HCT116 (cell line): ENCODE data around the gene LRFN2. TPM values are rescaled to one million over a fixed set of nuclear protein-coding genes. Genes with fewer than 3 reads are reported as not detected.

ENCODE experiments used
- ATAC-seq: fragments of 200-7000 bp; cut with Tn5 transposase; 2 replicates; pipeline ENCODE4 v1.9.1; 2020; ENCODE audit warnings: mild to moderate bottlenecking, moderate library complexity
- BruUV-seq: library from RNA; stranded (reverse); fragments of 400-500 nt; replicated peaks from 2 replicates; lab custom pipeline; 2021; lab: Mats Ljungman, UMichigan
- CTCF ChIA-PET: fragments of 300-600 bp; sonication (Branson Sonifier 250); formaldehyde crosslinking; loops from one replicate; lab custom pipeline; 2021; ENCODE audit warnings: antibody characterized with exemption; lab: Charles Lee
- POLR2A ChIA-PET: fragments of 300-600, 350-600 bp; sonication (Branson Sonifier 250); formaldehyde crosslinking; loops from one replicate; lab custom pipeline; 2021; ENCODE audit warnings: antibody characterized with exemption; lab: Charles Lee
- RAD21 ChIA-PET, 2 experiments: fragments of 300-600 bp; sonication (Branson Sonifier 250); formaldehyde crosslinking; loops; one replicate each; lab custom pipeline; 2023; ENCODE audit warnings: low total read pairs in 2 of 2; ENCODE audit not compliant: uncharacterized antibody in 2 of 2, unreplicated experiment in 2 of 2, low non-redundant PET in 1 of 2; lab: Charles Lee
- DNase-seq: peaks from one replicate; pipeline ENCODE4 v3.0.0-alpha.2; 2010; ENCODE audit warnings: low read depth, low spot score
- H2AFZ ChIP-seq: fragments of 200-600 bp; shearing (Covaris generic), sonication (generic); 2 replicates; pipeline ENCODE4 v1.6.1; 2017; ENCODE audit warnings: low read depth, mixed run types, mixed read lengths, antibody characterized with exemption, low read length; ENCODE audit not compliant: poor library complexity, severe bottlenecking
- H3K27ac ChIP-seq: 2 replicates; pipeline ENCODE4 v1.5.1; 2012; ENCODE audit warnings: low read depth, low read length
- H3K27me3 ChIP-seq: fragments of 200-600 bp; sonication (generic); 2 replicates; pipeline ENCODE4 v1.6.1; 2016; ENCODE audit warnings: mixed run types, low read length, mixed read lengths; ENCODE audit not compliant: insufficient read depth
- H3K36me3 ChIP-seq, 2 experiments: fragments of 200-500 bp in 1 of 2; fragments of 200-600 bp in 1 of 2; sonication (Bioruptor generic) in 1 of 2; sonication (generic) in 1 of 2; 2 replicates each; pipeline versions ENCODE4 v1.5.1 to v1.6.1; 2014 to 2016; ENCODE audit warnings: low read length in 2 of 2, inconsistent platforms in 1 of 2, mixed read lengths in 1 of 2, mixed run types in 1 of 2; ENCODE audit not compliant: insufficient read depth in 2 of 2, control insufficient read depth in 1 of 2
- H3K4me1 ChIP-seq, 2 experiments: fragments of 200-600 bp in 1 of 2; sonication (generic) in 1 of 2; 2 replicates each; pipeline versions ENCODE4 v1.5.1 to v1.6.1; 2012 to 2017; ENCODE audit warnings: low read length in 2 of 2, inconsistent platforms in 1 of 2, mild to moderate bottlenecking in 1 of 2, mixed read lengths in 1 of 2, mixed run types in 1 of 2, moderate library complexity in 1 of 2; ENCODE audit not compliant: insufficient read depth in 2 of 2, control insufficient read depth in 1 of 2
- H3K4me2 ChIP-seq: fragments of 200-600 bp; sonication (generic); 2 replicates; pipeline ENCODE4 v1.6.1; 2017; ENCODE audit warnings: mixed run types, low read length, mixed read lengths
- H3K4me3 ChIP-seq, 2 experiments: fragments of 200-600 bp in 1 of 2; sonication (generic) in 1 of 2; replicated peaks in 1 of 2; 2 replicates each; pipeline ENCODE4 v1.5.1; 2011 to 2016; ENCODE audit warnings: low read length in 2 of 2, control low read depth in 1 of 2, low read depth in 1 of 2, mild to moderate bottlenecking in 1 of 2, mixed read lengths in 1 of 2, mixed run types in 1 of 2
- H3K79me2 ChIP-seq: fragments of 200-600 bp; sonication (generic); 2 replicates; pipeline ENCODE4 v1.6.1; 2017; ENCODE audit warnings: mild to moderate bottlenecking, mixed run types, low read length, moderate library complexity, mixed read lengths; ENCODE audit not compliant: insufficient read depth
- H3K9ac ChIP-seq: fragments of 200-600 bp; sonication (generic); 2 replicates; pipeline ENCODE4 v1.6.1; 2016; ENCODE audit warnings: low read length, mixed read lengths
- H3K9me2 ChIP-seq: fragments of 200-600 bp; sonication (generic), shearing (Covaris generic); 2 replicates; pipeline ENCODE4 v1.6.1; 2017; ENCODE audit warnings: mixed run types, mild to moderate bottlenecking, moderate library complexity; ENCODE audit not compliant: insufficient read depth
- H3K9me3 ChIP-seq, 2 experiments: fragments of 200-500 bp in 1 of 2; fragments of 200-600 bp in 1 of 2; sonication (Bioruptor generic) in 1 of 2; sonication (generic) in 1 of 2; 2 replicates each; pipeline ENCODE4 v1.6.1; 2014 to 2017; ENCODE audit warnings: low read length in 2 of 2, mixed read lengths in 2 of 2, inconsistent platforms in 1 of 2, low read depth in 1 of 2, mild to moderate bottlenecking in 1 of 2, mixed run types in 1 of 2, moderate library complexity in 1 of 2; ENCODE audit not compliant: control insufficient read depth in 1 of 2, insufficient read depth in 1 of 2
- H4K20me1 ChIP-seq: fragments of 200-600 bp; sonication (generic), shearing (Covaris generic); 2 replicates; pipeline ENCODE4 v1.6.1; 2017; ENCODE audit warnings: mixed run types, mild to moderate bottlenecking, moderate library complexity; ENCODE audit not compliant: insufficient read depth
- ATF3 ChIP-seq: IDR thresholded peaks from 2 replicates; pipeline ENCODE4 v1.6.1; 2012
- CEBPB ChIP-seq: IDR thresholded peaks from 2 replicates; pipeline ENCODE4 v1.6.1; 2012; ENCODE audit warnings: low read depth
- EZH2 ChIP-seq: fragments of 200-600 bp; sonication (generic); IDR thresholded peaks from 2 replicates; pipeline ENCODE4 v1.6.1; 2017; ENCODE audit warnings: antibody characterized with exemption, mixed run types
- EZH2phosphoT487 ChIP-seq: fragments of 200-600 bp; IDR thresholded peaks from 2 replicates; pipeline ENCODE4 v1.6.1; 2018; ENCODE audit warnings: antibody characterized with exemption, borderline replicate concordance
- FOSL1 ChIP-seq: IDR thresholded peaks from 2 replicates; pipeline ENCODE4 v1.6.1; 2012; ENCODE audit warnings: low read depth
- JUND ChIP-seq: IDR thresholded peaks from 2 replicates; pipeline ENCODE4 v1.6.1; 2012
- MAX ChIP-seq: IDR thresholded peaks from 2 replicates; pipeline ENCODE4 v1.6.1; 2012
- POLR2A ChIP-seq: IDR thresholded peaks from 2 replicates; pipeline ENCODE4 v1.7.0; 2011; ENCODE audit warnings: borderline replicate concordance; ENCODE audit not compliant: insufficient read depth, insufficient read length; ENCODE audit errors: extremely low read depth
- RAD21 ChIP-seq: IDR thresholded peaks from 2 replicates; pipeline ENCODE4 v1.6.1; 2012; ENCODE audit warnings: low read depth, mild to moderate bottlenecking
- REST ChIP-seq: IDR thresholded peaks from 2 replicates; pipeline ENCODE4 v1.6.1; 2012; ENCODE audit warnings: low read depth
- SIN3A ChIP-seq: IDR thresholded peaks from 2 replicates; pipeline ENCODE4 v1.6.1; 2012; ENCODE audit warnings: low read depth
- SP1 ChIP-seq: IDR thresholded peaks from 2 replicates; pipeline ENCODE4 v1.6.1; 2012; ENCODE audit warnings: low read depth
- TCF7L2 ChIP-seq: IDR thresholded peaks from 2 replicates; pipeline ENCODE4 v1.7.0; 2011; ENCODE audit warnings: borderline replicate concordance, inconsistent platforms; ENCODE audit not compliant: insufficient read depth, insufficient read length; ENCODE audit errors: extremely low read depth
- ZBTB33 ChIP-seq: IDR thresholded peaks from 2 replicates; pipeline ENCODE4 v1.6.1; 2011; ENCODE audit warnings: mild to moderate bottlenecking, low read length, moderate library complexity; ENCODE audit not compliant: insufficient replicate concordance; ENCODE audit errors: extremely low read depth
- ZNF274 ChIP-seq: fragments of 200-500 bp; sonication (Bioruptor generic); IDR thresholded peaks from 2 replicates; pipeline ENCODE4 v1.6.1; 2014; ENCODE audit warnings: mild to moderate bottlenecking, low read depth, low read length, inconsistent platforms
- intact Hi-C: fragments of 100-400 bp; cut with micrococcal nuclease; formaldehyde crosslinking; loops from 2 replicates; pipeline ENCODE4 v1.10.0; 2022
- total RNA-seq: library from RNA; stranded (reverse); gene quantifications from one replicate; pipeline ENCODE4 v1.2.1, GENCODE V29; 2021; ENCODE audit not compliant: unreplicated experiment

The LRFN2 gene
- total RNA-seq, 1 experiment from 2014 or later = not detected

- Histone ChIP-seq H2AFZ (no peak overlapping the region), H3K27me3 (peaks cover 25% of the 10 kb centered on the region; the same call in 1 of the 2 replicates)
- CTCF ChIA-PET = no interaction called here
- TF ChIP-seq CEBPB = no peak
- TF ChIP-seq EZH2phosphoT487 = no peak
- TF ChIP-seq, all 23 proteins: peak for 0
- ChIA-PET POLR2A (no interaction called here), RAD21 (no interaction called here)
- intact Hi-C loops = no loop called here
- no TSS peak for BruUV-seq
- no peaks in the 10 kb centered on the region for H3K36me3 ChIP-seq
- no peak for ATAC-seq
- no peaks in the 10 kb centered on the region for H3K9me2 ChIP-seq
- H4K20me1 ChIP-seq = no peaks in the 10 kb centered on the region
- no peak overlapping the region for H3K4me3 ChIP-seq
- no peak overlapping the region for H3K4me2 ChIP-seq
- no peak overlapping the region for H3K27ac ChIP-seq
- no peak for DNase-seq
- H3K79me2 ChIP-seq = no peaks in the 10 kb centered on the region
- no peaks in the 10 kb centered on the region for H3K4me1 ChIP-seq
- H3K9me3 ChIP-seq = no peaks in the 10 kb centered on the region
- no peak overlapping the region for H3K9ac ChIP-seq
Observed at GRCh38 chr6:40541556-40542174, 45.5 kb downstream of the LRFN2 start.

- no peaks in the 10 kb centered on the region for H3K9me3 ChIP-seq
- H3K9me2 ChIP-seq = no peaks in the 10 kb centered on the region
- H3K4me2 ChIP-seq = no peak overlapping the region
- H3K27ac ChIP-seq = no peak overlapping the region
- no peaks in the 10 kb centered on the region for H3K36me3 ChIP-seq
- H4K20me1 ChIP-seq = no peaks in the 10 kb centered on the region
- POLR2A ChIA-PET = no interaction called here
- H3K4me1 ChIP-seq = no peaks in the 10 kb centered on the region
- H3K4me3 ChIP-seq = no peak overlapping the region
- RAD21 ChIA-PET = no interaction called here
- H2AFZ ChIP-seq = no peak overlapping the region
- CTCF ChIA-PET = no interaction called here
- no TSS peak for BruUV-seq
- H3K9ac ChIP-seq = no peak overlapping the region
- intact Hi-C loops = no loop called here
- H3K27me3 ChIP-seq = peaks cover 25% of the 10 kb centered on the region; the same call in 1 of the 2 replicates
- no peak for ATAC-seq
- H3K79me2 ChIP-seq = no peaks in the 10 kb centered on the region
- no peak for DNase-seq
- TF ChIP-seq CEBPB = no peak
- no peak for TF ChIP-seq POLR2A
- TF ChIP-seq RAD21 = no peak
- no peak for TF ChIP-seq TCF7L2
- no peak for TF ChIP-seq ZBTB33
- no peak for TF ChIP-seq ZNF274
- no peak for TF ChIP-seq MAX
- TF ChIP-seq JUND = no peak
- TF ChIP-seq EZH2phosphoT487 = no peak
- TF ChIP-seq SP1 = no peak
- TF ChIP-seq ATF3 = no peak
- no peak for TF ChIP-seq FOSL1
- no peak for TF ChIP-seq EZH2
- no peak for TF ChIP-seq SIN3A
- TF ChIP-seq REST = no peak
Observed at GRCh38 chr6:40540790-40541189, 46.4 kb downstream of the LRFN2 start.
